HUES48 (cell line): ENCODE results near the gene CSTF2.
A peak's percentile ranks its signal among the peaks of the same experiment; 100 is the strongest.
"Not testable (repeated sequence)": the region's sequence is repeated elsewhere in the genome, so short reads cannot be mapped to it uniquely, and the experiment has no call there.

Experiments used
- H3K27ac ChIP-seq: one replicate; pipeline ENCODE4 v1.7.0; 2013; ENCODE audit warnings: low read depth, low read length, inconsistent platforms
- H3K27me3 ChIP-seq: 2 replicates; pipeline ENCODE4 v1.6.1; 2013; ENCODE audit warnings: mild to moderate bottlenecking, low read length; ENCODE audit not compliant: control insufficient read depth, insufficient read depth
- H3K36me3 ChIP-seq: 2 replicates; pipeline ENCODE4 v1.6.1; 2013; ENCODE audit warnings: low read length; ENCODE audit not compliant: control insufficient read depth, insufficient read depth
- H3K4me1 ChIP-seq: 2 replicates; pipeline ENCODE4 v1.6.1; 2013; ENCODE audit warnings: mild to moderate bottlenecking, low read length; ENCODE audit not compliant: control insufficient read depth, insufficient read depth
- H3K4me3 ChIP-seq: 2 replicates; pipeline ENCODE4 v1.5.1; 2013; ENCODE audit warnings: mild to moderate bottlenecking, low read depth, low read length
- H3K9ac ChIP-seq: 2 replicates; pipeline ENCODE4 v1.6.1; 2013; ENCODE audit warnings: mild to moderate bottlenecking, low read depth, low read length, moderate library complexity
- H3K9me3 ChIP-seq: 2 replicates; pipeline ENCODE4 v1.6.1; 2013; ENCODE audit warnings: low read length; ENCODE audit not compliant: control insufficient read depth, insufficient read depth

Gene CSTF2, protein sequence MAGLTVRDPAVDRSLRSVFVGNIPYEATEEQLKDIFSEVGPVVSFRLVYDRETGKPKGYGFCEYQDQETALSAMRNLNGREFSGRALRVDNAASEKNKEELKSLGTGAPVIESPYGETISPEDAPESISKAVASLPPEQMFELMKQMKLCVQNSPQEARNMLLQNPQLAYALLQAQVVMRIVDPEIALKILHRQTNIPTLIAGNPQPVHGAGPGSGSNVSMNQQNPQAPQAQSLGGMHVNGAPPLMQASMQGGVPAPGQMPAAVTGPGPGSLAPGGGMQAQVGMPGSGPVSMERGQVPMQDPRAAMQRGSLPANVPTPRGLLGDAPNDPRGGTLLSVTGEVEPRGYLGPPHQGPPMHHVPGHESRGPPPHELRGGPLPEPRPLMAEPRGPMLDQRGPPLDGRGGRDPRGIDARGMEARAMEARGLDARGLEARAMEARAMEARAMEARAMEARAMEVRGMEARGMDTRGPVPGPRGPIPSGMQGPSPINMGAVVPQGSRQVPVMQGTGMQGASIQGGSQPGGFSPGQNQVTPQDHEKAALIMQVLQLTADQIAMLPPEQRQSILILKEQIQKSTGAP

DNA sequence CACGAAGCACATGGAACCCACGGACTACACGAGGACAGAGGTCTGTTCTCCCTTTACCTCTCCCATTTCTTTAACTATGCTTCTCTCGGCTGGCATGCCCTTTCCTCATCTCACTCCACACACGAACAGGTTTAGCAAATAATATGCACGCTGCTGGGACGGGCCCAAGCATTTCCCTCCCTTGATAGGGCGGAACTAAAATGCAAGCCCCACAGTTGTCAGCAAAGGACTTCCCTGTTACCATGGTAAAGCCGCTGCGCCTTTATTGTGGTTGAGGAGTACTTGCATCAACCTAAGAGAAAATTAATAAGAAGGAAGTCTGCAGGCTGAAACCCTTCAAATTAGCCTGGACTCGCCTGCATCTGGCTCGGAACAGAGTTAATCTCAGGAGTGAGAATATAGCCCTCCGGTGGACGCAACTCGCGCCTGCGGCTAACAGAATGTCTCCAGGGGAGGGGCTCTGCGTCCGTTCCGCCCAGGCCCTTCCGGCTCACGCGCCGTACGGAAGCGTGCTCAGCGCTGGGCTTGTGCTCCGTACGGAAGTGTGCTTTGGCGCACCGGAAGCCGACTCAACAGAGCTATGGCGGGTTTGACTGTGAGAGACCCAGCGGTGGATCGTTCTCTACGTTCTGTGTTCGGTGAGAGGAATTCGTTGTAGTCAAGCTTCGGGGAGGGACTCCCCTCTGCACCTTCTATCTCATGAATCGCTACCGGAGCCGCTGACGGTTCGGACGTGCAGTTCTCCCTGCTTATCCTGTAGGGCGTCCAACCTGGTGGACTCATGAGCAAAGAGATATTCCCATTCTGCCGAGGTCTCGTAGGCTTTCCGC, at the start of gene CSTF2:
Gene CSTF2 (plus strand): TSS at position 555 of the 830 bp plus-strand sequence. CDS start 26 bp downstream, at position 581.
- Histone ChIP-seq H3K9ac (peak within 1 kb of the TSS; percentile 58), H3K27me3 (peaks cover 24% of the 10 kb centered on the region), H3K36me3 (peaks cover 31% of the 10 kb centered on the region), H3K27ac (no peak within 1 kb of the TSS), H3K4me1 (no peaks in the 10 kb centered on the region), H3K9me3 (no peaks in the 10 kb centered on the region), H3K4me3 (peak within 1 kb of the TSS; percentile 93)

GRCh38 chrX:100796371-100796770, 23.8 kb upstream of the CSTF2 start:
- not testable (repeated sequence) for H3K27ac ChIP-seq, H3K9me3 ChIP-seq, H3K27me3 ChIP-seq, H3K4me3 ChIP-seq, H3K4me1 ChIP-seq, H3K9ac ChIP-seq, H3K36me3 ChIP-seq

DNA sequence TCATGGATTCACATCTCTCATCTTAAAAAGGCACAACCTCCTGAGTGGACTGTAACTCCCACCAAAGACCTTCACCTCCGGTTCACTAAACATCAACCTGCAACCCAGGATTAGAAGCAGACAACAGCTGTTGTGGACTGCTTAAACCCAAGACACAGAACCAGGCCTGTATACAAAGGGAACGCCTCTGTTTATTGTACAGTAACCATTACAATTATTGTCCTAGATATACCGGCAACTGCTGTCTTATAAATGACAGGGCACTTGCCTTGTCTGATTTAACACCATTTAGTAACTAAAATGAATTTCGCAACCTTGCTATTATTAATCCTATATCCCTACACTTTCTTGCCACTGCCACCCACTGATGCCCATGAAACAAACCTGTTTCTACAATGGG, 22.8 kb upstream of the CSTF2 start:
- no peak overlapping the region for H3K4me3 ChIP-seq
- no peak overlapping the region for H3K9ac ChIP-seq
- H3K27ac ChIP-seq = no peak overlapping the region
- no peaks in the 10 kb centered on the region; the same call in 1 of the 2 replicates for H3K27me3 ChIP-seq
- no peaks in the 10 kb centered on the region for H3K36me3 ChIP-seq
- H3K4me1 ChIP-seq = no peaks in the 10 kb centered on the region
- no peaks in the 10 kb centered on the region for H3K9me3 ChIP-seq

DNA sequence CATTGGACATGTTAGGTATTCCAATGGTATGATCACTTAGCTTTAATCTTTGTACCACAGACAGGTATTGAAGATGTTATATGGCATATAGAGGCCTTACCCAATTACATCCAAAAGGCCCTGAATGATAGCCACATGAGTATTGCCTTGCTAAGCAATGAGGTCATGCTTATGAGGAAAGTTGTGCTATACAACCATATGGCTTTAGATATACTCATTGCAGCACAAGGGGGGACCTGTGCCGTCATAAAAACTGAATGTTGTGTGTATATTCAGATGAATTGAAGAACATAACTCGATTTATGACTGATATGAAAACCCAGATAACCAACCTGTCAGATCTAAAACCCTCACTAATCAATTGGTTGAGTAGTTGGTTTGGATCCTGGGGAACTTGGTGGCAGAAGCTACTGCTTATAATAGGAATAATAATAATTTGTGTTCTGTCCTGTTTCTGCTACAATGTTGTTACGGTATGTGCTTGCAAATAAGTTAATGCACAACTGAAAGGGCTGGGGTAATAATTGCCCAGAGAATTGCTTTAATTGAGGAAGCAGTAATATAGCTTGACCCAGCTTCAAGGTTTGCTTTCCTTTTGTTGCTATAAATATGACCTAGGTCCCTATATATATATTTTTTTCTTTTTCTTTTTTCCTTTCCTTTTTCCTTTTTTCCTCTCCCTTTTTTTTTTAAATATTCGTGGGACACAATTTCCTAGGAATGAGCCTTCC, 21.5 kb upstream of the CSTF2 start:
- Histone ChIP-seq H3K27ac (no peak overlapping the region), H3K4me1 (no peaks in the 10 kb centered on the region), H3K9me3 (no peaks in the 10 kb centered on the region), H3K27me3 (no peaks in the 10 kb centered on the region; the same call in 1 of the 2 replicates), H3K9ac (no peak overlapping the region), H3K4me3 (no peak overlapping the region), H3K36me3 (no peaks in the 10 kb centered on the region)

DNA sequence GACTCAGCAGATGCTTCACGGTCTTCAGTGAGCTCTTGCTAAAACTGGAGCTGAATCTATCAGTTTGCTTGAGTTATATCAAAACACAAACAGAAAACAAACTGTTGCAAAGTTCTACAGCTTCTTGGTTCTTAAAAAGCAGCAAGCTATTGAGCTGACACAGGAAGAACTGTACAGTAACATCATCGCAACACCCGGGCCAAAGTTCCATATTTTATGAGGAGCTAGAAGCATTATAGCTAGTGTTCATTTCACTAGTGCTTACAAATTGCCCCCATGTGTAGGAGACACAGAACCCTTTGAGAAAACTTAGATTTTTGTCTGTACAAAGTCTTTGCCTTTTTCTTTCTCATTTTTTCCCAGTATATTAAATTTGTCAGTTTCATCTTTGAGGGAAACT, 17.3 kb upstream of the CSTF2 start:
- Histone ChIP-seq H3K4me3 (no peak overlapping the region), H3K36me3 (no peaks in the 10 kb centered on the region), H3K9ac (no peak overlapping the region), H3K4me1 (no peaks in the 10 kb centered on the region), H3K27me3 (no peaks in the 10 kb centered on the region; the same call in 1 of the 2 replicates), H3K27ac (no peak overlapping the region), H3K9me3 (no peaks in the 10 kb centered on the region)

DNA sequence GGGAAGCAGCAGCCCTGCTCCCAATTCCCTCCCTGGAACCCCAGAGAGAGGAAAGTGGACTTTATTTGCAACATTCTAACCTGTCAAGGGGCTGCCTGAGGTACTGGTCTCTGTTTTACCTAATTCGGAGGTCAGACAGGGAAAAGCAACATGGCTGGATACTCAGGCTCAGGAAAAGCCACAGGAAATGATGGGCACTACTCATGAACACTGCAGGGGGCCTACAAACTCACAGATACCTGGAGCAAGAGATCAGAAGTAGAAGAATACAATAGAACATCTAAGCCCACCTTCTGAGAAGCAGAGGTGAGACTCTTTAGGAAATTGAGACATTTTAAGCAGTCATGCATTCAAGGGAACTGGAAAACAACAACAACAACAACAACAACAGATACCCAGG, 15.4 kb upstream of the CSTF2 start:
- Histone ChIP-seq H3K9ac (no peak overlapping the region), H3K4me3 (no peak overlapping the region), H3K36me3 (no peaks in the 10 kb centered on the region), H3K27me3 (no peaks in the 10 kb centered on the region), H3K27ac (no peak overlapping the region), H3K4me1 (no peaks in the 10 kb centered on the region), H3K9me3 (no peaks in the 10 kb centered on the region)

DNA sequence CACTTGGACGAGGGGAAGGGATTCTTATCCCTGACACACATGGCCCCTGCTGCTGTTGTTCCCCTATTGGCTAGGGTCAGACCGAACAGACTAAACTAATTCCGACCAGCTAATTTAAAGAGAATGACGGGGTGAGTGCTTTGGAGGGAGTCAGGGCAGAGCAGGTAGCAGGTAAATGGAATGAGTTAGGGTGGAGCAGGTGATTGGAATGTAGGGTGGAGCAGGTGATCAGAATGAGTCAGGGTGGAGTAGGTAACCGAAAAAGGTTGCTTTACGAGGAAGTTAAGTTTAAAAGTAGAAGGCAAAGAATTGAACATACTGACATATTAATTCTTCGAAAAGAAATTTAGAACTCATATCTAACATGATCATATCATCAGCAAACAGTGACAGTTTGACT, 11.9 kb upstream of the CSTF2 start:
- H3K4me3 ChIP-seq, H3K36me3 ChIP-seq, H3K9me3 ChIP-seq, H3K9ac ChIP-seq, H3K4me1 ChIP-seq, H3K27ac ChIP-seq: not testable (repeated sequence)
- H3K27me3 ChIP-seq = peaks cover 11% of the 10 kb centered on the region

- peaks cover 30% of the 10 kb centered on the region for H3K27me3 ChIP-seq
- H3K9me3 ChIP-seq = no peaks in the 10 kb centered on the region
- H3K9ac ChIP-seq = no peak overlapping the region
- H3K36me3 ChIP-seq = no peaks in the 10 kb centered on the region
- H3K27ac ChIP-seq = peak overlapping the region; percentile 34
- no peak overlapping the region for H3K4me3 ChIP-seq
- 0 out of 2 replicates have a peak, but pooled peaks cover 8% of the 10 kb centered on the region for H3K4me1 ChIP-seq
These were observed 7.7 kb upstream of the CSTF2 start for GRCh38 chrX:100812216-100813158.

GRCh38 chrX:100817340-100817739, 2.9 kb upstream of the CSTF2 start:
- H3K27me3 ChIP-seq = peaks cover 28% of the 10 kb centered on the region
- H3K4me3 ChIP-seq = no peak overlapping the region
- H3K4me1 ChIP-seq = 0 out of 2 replicates have a peak, but pooled peaks cover 3% of the 10 kb centered on the region
- H3K9ac ChIP-seq = no peak overlapping the region
- H3K9me3 ChIP-seq = no peaks in the 10 kb centered on the region
- peaks cover 4% of the 10 kb centered on the region for H3K36me3 ChIP-seq
- no peak overlapping the region for H3K27ac ChIP-seq

DNA sequence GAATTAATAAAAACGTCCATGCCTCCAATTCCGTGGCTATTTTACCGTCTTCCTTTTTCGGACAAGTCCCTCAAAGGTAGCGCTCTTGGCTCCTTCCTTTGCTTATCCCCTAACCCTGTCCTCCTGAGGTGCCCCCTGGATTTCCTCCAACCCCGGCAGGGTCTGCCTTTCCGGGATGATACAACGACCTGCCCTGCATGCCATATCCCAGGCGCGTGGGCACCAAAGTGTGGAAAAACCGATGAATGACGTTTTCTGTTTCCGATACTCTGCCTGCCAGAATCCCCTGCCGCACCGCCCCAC, 706 bp upstream of the CSTF2 start:
- H3K4me1 ChIP-seq = no peaks in the 10 kb centered on the region
- H3K27ac ChIP-seq = no peak overlapping the region
- H3K36me3 ChIP-seq = peaks cover 26% of the 10 kb centered on the region
- H3K9ac ChIP-seq = peak overlapping the region; percentile 26; the same call in 1 of the 2 replicates
- H3K27me3 ChIP-seq = peaks cover 24% of the 10 kb centered on the region
- no peaks in the 10 kb centered on the region for H3K9me3 ChIP-seq
- H3K4me3 ChIP-seq = peak overlapping the region; percentile 93
